ENCODE measurements around the gene PAK6.

- TF ChIP-seq EZH2 (IDR thresholded peaks at IDR 0.05; ENCODE audit: borderline replicate concordance), result no peak
- TF ChIP-seq, protein P1, sequence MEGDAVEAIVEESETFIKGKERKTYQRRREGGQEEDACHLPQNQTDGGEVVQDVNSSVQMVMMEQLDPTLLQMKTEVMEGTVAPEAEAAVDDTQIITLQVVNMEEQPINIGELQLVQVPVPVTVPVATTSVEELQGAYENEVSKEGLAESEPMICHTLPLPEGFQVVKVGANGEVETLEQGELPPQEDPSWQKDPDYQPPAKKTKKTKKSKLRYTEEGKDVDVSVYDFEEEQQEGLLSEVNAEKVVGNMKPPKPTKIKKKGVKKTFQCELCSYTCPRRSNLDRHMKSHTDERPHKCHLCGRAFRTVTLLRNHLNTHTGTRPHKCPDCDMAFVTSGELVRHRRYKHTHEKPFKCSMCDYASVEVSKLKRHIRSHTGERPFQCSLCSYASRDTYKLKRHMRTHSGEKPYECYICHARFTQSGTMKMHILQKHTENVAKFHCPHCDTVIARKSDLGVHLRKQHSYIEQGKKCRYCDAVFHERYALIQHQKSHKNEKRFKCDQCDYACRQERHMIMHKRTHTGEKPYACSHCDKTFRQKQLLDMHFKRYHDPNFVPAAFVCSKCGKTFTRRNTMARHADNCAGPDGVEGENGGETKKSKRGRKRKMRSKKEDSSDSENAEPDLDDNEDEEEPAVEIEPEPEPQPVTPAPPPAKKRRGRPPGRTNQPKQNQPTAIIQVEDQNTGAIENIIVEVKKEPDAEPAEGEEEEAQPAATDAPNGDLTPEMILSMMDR (IDR thresholded peaks at IDR 0.05; ENCODE audit: poor library complexity), result no peak
Measured at GRCh38 chr15:40286061-40286532, 47.2 kb downstream of the PAK6 start.

All from hepatocyte (in vitro differentiated cells).